ENCODE data around the gene CLN6. TPM values are rescaled to one million over a fixed set of nuclear protein-coding genes. Genes with fewer than 3 reads are reported as not detected.

CLN6 gene
- total and polyA plus RNA-seq, 12 donors, result 9.2 to 36.6 (median 25.8) TPM

DNA sequence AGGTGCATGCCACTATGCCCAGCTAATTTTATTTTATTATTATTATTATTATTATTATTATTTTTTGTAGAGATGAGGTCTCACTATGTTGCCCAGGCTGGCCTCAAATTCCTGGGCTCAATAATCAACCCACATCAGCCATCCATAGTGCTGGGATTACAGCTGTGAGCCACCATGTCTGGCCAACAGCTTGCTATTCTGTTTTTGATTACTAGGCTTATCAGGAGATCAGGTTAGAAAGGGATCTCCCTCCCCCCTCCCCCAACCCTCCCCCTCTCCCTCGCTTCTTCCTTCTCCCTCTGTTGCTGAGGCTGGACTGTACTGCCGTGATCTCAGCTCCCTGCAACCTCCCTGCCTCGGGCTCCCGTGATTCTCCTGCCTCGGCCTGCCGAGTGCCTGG, 8.6 kb downstream of the CLN6 start:
- Histone ChIP-seq H3K27ac (no peak overlapping the region), H3K9me3 (replicated peaks in 1 of 3) (no peaks in the 10 kb centered on the region), H3K4me1 (replicated peaks in 1 of 2) (peaks cover 0 to 8% of the 10 kb centered on the region in 2 donors), H3K36me3 (replicated peaks in 1 of 2) (no peaks in the 10 kb centered on the region), H3K27me3 (no peaks in the 10 kb centered on the region), H3K4me3 (no peak overlapping the region)
- no peak for DNase-seq
- 94 to 98% (median 96%) methylated on average over 6 of the region's 6 CpGs for WGBS, 4 donors
- intact Hi-C loops (cut with DNase I), result no loop called here
- TF ChIP-seq, protein P1, sequence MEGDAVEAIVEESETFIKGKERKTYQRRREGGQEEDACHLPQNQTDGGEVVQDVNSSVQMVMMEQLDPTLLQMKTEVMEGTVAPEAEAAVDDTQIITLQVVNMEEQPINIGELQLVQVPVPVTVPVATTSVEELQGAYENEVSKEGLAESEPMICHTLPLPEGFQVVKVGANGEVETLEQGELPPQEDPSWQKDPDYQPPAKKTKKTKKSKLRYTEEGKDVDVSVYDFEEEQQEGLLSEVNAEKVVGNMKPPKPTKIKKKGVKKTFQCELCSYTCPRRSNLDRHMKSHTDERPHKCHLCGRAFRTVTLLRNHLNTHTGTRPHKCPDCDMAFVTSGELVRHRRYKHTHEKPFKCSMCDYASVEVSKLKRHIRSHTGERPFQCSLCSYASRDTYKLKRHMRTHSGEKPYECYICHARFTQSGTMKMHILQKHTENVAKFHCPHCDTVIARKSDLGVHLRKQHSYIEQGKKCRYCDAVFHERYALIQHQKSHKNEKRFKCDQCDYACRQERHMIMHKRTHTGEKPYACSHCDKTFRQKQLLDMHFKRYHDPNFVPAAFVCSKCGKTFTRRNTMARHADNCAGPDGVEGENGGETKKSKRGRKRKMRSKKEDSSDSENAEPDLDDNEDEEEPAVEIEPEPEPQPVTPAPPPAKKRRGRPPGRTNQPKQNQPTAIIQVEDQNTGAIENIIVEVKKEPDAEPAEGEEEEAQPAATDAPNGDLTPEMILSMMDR (IDR thresholded peaks at IDR 0.05), result no peak
- no peak for TF ChIP-seq POLR2A (IDR thresholded peaks at IDR 0.05)

DNA sequence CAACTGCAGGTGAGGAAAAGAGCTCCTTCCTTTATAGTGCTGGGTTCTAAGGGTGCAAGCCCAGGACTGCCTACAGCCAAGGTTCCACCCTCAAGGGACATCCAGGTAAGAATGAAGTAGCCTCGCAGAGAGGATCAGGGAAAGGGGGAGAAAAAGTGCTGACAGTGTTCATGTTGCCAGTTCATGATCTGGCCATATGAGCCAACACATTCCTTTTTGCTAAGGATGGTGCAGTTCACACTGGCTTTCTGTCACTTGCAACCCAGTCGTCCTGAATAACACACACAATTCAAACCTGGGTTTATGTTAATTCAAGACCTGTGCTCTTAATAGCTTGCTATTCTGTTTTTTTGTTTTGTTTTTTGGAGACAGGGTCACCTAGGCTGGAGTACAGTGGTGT, 9.0 kb downstream of the CLN6 start:
- TF ChIP-seq, protein P1 (IDR thresholded peaks at IDR 0.05), result no peak
- no peak for TF ChIP-seq POLR2A (IDR thresholded peaks at IDR 0.05)
- no peak for DNase-seq
- Histone ChIP-seq H3K27me3 (no peaks in the 10 kb centered on the region), H3K27ac (no peak overlapping the region), H3K9me3 (replicated peaks in 1 of 3) (no peaks in the 10 kb centered on the region), H3K4me3 (no peak overlapping the region), H3K36me3 (replicated peaks in 1 of 2) (no peaks in the 10 kb centered on the region), H3K4me1 (replicated peaks in 1 of 2) (peaks cover 0 to 7% of the 10 kb centered on the region in 2 donors)
- intact Hi-C loops (cut with DNase I), result no loop called here
- 89 to 99% (median 95%) methylated on average over 2 of the region's 2 CpGs for WGBS, 4 donors

DNA sequence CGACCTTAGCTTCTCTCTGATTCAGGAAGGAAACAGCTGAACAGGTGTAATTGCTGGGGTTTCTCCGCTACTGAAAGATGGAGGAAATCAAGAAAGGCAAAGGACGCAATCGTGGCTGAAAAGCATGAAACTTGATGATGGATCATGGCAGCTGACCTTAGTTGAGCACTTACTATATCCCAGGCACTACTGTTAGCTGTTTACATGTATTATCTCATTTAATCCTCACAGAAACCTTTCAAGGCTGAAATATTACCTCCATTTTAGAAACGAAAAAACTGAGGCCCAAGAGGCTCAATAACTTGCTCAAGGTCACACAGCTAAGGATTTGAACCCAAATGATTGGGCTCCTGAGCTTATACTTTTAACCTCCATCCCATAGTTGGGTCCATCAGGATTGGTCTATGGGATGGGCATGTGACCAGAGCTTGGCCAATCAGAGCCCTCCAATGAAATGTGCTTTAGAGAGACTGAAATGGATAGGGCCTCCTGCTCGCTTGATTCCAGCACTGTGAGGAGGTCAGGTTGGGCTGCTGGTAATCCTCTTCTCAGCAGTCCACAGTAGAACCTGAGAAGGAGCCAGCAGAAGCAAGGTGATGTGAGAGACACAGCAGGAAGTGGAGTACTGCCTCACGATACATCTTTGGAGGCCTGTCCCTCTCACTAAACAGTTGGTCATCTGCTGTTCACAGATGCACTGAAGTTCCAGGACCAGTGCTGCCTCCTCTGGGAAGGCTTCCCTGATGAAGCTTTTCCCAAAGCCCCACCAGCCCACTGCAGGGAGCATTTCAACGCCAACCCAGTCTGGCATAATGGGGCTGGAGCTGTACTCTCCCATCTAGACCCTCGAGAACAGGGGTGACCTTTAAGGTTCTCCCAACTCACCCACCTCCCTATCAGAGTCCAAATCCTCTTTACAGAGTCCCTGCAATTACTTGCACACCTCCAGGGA, 10.4 kb downstream of the CLN6 start:
- no peak for TF ChIP-seq POLR2A (IDR thresholded peaks at IDR 0.05)
- TF ChIP-seq, protein P1 (IDR thresholded peaks at IDR 0.05), result no peak
- DNase-seq, result peak in 1 of 7 donors; percentile 4
- H3K27me3 ChIP-seq, result no peaks in the 10 kb centered on the region
- no peak overlapping the region for H3K27ac ChIP-seq
- WGBS, 4 donors, result 92 to 97% (median 96%) methylated on average over 8 to 9 of the region's 9 CpGs
- no peaks in the 10 kb centered on the region for H3K4me1 ChIP-seq (replicated peaks in 1 of 2)
- H3K4me3 ChIP-seq, result no peak overlapping the region
- no peaks in the 10 kb centered on the region for H3K9me3 ChIP-seq (replicated peaks in 1 of 3)
- H3K36me3 ChIP-seq (replicated peaks in 1 of 2), result no peaks in the 10 kb centered on the region
- intact Hi-C loops (cut with DNase I), result no loop called here

DNA sequence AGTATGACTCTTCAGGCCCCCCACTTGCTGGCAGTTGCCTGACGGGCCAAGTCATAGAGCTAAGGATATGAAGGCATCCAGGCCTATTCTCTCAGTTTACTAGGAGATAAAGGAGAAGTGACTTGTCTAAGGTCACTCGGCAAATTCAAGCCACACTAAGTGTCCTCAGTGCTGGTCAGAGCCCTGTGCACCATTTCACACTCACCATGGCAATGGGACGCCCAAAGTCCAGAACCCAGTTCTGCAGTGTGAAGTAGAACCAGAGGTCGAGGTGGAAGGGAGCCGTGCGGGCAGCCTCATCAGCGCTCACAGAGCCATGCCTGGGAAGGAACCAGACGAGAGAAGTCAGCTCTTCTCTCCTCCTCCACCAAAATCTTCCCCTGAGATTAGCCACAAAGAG, 11.2 kb downstream of the CLN6 start:
- no peaks in the 10 kb centered on the region for H3K27me3 ChIP-seq
- TF ChIP-seq, protein P1 (IDR thresholded peaks at IDR 0.05), result no peak
- 92 to 98% (median 97%) methylated on average over 6 to 8 of the region's 8 CpGs for WGBS, 4 donors
- peak in 3 of 7 donors; percentile 5 to 34 (median 9) for DNase-seq
- no peak overlapping the region for H3K4me3 ChIP-seq
- intact Hi-C loops (cut with DNase I), result no loop called here
- no peaks in the 10 kb centered on the region for H3K9me3 ChIP-seq (replicated peaks in 1 of 3)
- H3K4me1 ChIP-seq (replicated peaks in 1 of 2), result no peaks in the 10 kb centered on the region
- no peaks in the 10 kb centered on the region for H3K36me3 ChIP-seq (replicated peaks in 1 of 2)
- no peak overlapping the region for H3K27ac ChIP-seq

Measured in adrenal gland (tissue), 12 donors.